Activated T-cell treated with anti-CD3 and anti-CD28 coated beads, Interleukin-2, amount 50 U/mL, for 24 hours (primary cell): ENCODE results near the gene PALM2AKAP2.

Source experiments
- DNase-seq: peaks from one replicate; pipeline ENCODE4 v3.0.0-alpha.2; 2020
- H3K27ac Mint-ChIP-seq: 2 replicates; pipeline ENCODE4 v1.8.0; 2020; ENCODE audit warnings: mild to moderate bottlenecking, mixed read lengths
- H3K27me3 Mint-ChIP-seq: 2 replicates; pipeline ENCODE4 v1.8.0; 2020; ENCODE audit warnings: mixed read lengths
- H3K36me3 Mint-ChIP-seq: 2 replicates; pipeline ENCODE4 v1.8.0; 2020; ENCODE audit warnings: low read depth, mixed read lengths
- H3K4me1 Mint-ChIP-seq: 2 replicates; pipeline ENCODE4 v1.8.0; 2020; ENCODE audit warnings: low read depth, mixed read lengths
- H3K4me3 Mint-ChIP-seq: 2 replicates; pipeline ENCODE4 v1.8.0; 2020; ENCODE audit warnings: mild to moderate bottlenecking, moderate library complexity, mixed read lengths
- H3K9me3 Mint-ChIP-seq: 2 replicates; pipeline ENCODE4 v1.8.0; 2020; ENCODE audit warnings: mixed read lengths

Gene PALM2AKAP2

DNA sequence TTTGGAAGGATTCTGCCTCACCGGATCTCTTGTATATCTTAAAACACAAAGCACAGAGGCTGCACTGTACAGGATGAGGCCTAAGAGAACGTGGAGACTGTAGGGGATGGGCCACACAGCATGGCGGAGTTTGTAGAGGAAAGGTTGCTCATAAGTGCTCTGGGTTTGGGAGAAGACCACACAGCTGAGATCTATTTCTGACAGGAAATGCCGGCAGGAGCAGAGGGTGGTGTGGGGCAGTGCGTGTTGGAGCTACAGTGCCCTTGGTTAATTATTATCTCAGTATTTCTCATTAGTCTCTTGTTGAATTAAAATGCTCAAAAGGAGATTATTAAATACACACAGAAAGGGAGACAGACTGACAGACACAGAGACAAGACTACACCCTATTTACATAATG is 9.6 kb downstream of the PALM2AKAP2 start:
- no peaks in the 10 kb centered on the region for H3K9me3 Mint-ChIP-seq
- no peak for DNase-seq
- H3K27ac Mint-ChIP-seq: no peak overlapping the region
- no peak overlapping the region for H3K4me3 Mint-ChIP-seq
- no peaks in the 10 kb centered on the region for H3K27me3 Mint-ChIP-seq
- H3K36me3 Mint-ChIP-seq: no peaks in the 10 kb centered on the region
- H3K4me1 Mint-ChIP-seq: no peaks in the 10 kb centered on the region

DNA sequence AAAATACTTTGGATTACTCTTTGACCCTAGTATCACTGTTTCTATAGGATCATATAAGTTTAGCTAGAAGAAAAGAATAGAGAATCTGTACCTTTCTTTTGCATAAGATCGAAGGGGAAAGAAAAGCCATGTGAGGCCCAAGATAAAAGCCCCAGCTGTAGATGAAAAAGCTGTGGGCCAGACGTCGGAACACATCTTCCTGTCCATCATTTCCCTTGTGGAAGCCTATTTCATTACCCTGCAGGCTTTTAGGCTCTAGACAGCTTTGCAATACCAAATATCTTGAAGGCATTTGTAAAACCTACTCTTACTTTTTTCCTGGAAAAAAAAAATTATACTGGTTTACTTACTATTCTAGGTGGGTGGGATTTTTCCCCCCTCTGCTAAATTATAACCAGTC is 10.0 kb downstream of the PALM2AKAP2 start:
- Mint-ChIP-seq H3K27ac (no peak overlapping the region), H3K4me3 (no peak overlapping the region), H3K9me3 (no peaks in the 10 kb centered on the region), H3K4me1 (no peaks in the 10 kb centered on the region), H3K36me3 (no peaks in the 10 kb centered on the region), H3K27me3 (no peaks in the 10 kb centered on the region)
- no peak for DNase-seq

DNA sequence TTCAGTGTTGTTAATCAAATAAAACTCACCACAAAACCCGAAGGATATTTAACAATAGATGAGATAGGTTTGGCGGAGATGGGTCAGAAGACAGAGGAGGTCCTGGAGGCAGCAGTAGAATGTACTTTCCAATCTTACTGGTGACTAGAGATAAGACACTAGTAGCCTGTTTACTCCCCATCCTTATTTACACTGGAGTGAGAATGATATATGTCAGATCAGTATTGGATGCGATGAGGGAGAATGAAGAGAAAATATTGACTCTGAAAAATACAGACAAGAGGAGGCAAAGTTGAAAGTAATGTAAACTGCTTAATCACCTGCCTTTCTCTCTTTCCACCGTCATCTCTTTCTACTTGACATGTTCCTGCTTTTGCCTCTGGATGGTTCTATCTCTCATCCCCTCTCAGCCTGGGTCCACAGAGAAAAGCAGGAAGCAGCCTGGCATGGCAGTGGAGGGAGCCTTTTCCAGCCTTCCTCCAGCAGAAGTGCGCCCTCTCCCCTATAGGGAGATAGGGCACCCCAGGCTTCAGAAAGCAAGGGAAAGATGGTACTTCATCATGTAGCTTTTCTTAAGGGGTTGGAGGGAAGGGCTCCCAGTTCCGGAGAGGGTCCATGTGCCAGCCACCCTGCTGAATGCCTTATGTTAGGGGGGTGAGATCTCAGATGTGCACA is 11.1 kb downstream of the PALM2AKAP2 start:
- no peaks in the 10 kb centered on the region for H3K9me3 Mint-ChIP-seq
- H3K4me3 Mint-ChIP-seq: no peak overlapping the region
- no peaks in the 10 kb centered on the region for H3K27me3 Mint-ChIP-seq
- H3K27ac Mint-ChIP-seq: no peak overlapping the region
- H3K4me1 Mint-ChIP-seq: no peaks in the 10 kb centered on the region
- H3K36me3 Mint-ChIP-seq: no peaks in the 10 kb centered on the region
- DNase-seq: no peak

- no peak overlapping the region for H3K27ac Mint-ChIP-seq
- H3K36me3 Mint-ChIP-seq: no peaks in the 10 kb centered on the region
- no peak overlapping the region for H3K4me3 Mint-ChIP-seq
- DNase-seq: no peak
- no peaks in the 10 kb centered on the region for H3K27me3 Mint-ChIP-seq
- H3K4me1 Mint-ChIP-seq: no peaks in the 10 kb centered on the region
- no peaks in the 10 kb centered on the region for H3K9me3 Mint-ChIP-seq
Observed at GRCh38 chr9:109791747-109792146, 11.7 kb downstream of the PALM2AKAP2 start.

- no peaks in the 10 kb centered on the region for H3K27me3 Mint-ChIP-seq
- H3K27ac Mint-ChIP-seq: no peak overlapping the region
- no peaks in the 10 kb centered on the region for H3K4me1 Mint-ChIP-seq
- DNase-seq: no peak
- H3K4me3 Mint-ChIP-seq: no peak overlapping the region
- H3K36me3 Mint-ChIP-seq: no peaks in the 10 kb centered on the region
- no peaks in the 10 kb centered on the region for H3K9me3 Mint-ChIP-seq
Observed at GRCh38 chr9:109792951-109793546, 13.1 kb downstream of the PALM2AKAP2 start.

- no peaks in the 10 kb centered on the region for H3K4me1 Mint-ChIP-seq
- DNase-seq: no peak
- H3K27me3 Mint-ChIP-seq: no peaks in the 10 kb centered on the region
- no peaks in the 10 kb centered on the region for H3K9me3 Mint-ChIP-seq
- no peak overlapping the region for H3K27ac Mint-ChIP-seq
- no peaks in the 10 kb centered on the region for H3K36me3 Mint-ChIP-seq
- H3K4me3 Mint-ChIP-seq: no peak overlapping the region
Observed at GRCh38 chr9:109793921-109794320, 13.9 kb downstream of the PALM2AKAP2 start.

DNA sequence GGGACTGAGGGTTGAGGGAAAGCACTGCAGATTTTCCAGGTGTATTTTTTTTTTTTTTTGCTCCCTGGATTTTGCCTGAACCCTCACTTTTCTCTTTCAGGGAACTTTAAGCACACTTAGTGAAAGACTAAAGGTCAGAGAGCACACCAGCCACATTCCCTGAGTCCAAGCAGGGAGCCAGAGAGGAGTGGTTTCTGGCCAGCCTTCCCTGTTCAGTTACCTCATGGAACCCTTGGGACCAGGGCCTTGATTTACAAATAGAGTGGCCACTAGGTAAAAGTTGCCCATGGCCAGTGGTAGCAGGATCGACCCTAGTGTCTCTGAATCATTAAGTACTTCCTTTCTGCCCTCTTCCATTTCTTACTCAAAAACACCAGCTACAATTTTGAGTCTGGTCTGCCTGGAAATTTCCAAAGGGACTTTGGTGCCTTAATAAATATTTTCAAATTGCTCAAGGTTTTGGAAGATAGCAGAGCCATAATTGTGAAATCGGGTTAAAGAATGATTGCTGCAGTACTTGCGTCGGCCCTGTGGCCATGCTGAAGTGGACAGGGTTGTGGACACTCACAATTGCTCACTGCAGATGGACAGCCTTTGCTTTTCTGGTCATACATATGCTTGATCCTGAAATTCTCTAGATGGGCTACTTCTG is 14.5 kb downstream of the PALM2AKAP2 start:
- H3K27me3 Mint-ChIP-seq: no peaks in the 10 kb centered on the region
- H3K36me3 Mint-ChIP-seq: no peaks in the 10 kb centered on the region
- DNase-seq: no peak
- H3K27ac Mint-ChIP-seq: no peak overlapping the region
- H3K4me3 Mint-ChIP-seq: no peak overlapping the region
- no peaks in the 10 kb centered on the region for H3K4me1 Mint-ChIP-seq
- H3K9me3 Mint-ChIP-seq: no peaks in the 10 kb centered on the region

- H3K27ac Mint-ChIP-seq: no peak overlapping the region
- no peaks in the 10 kb centered on the region for H3K36me3 Mint-ChIP-seq
- H3K9me3 Mint-ChIP-seq: no peaks in the 10 kb centered on the region
- no peak for DNase-seq
- H3K4me3 Mint-ChIP-seq: no peak overlapping the region
- H3K4me1 Mint-ChIP-seq: no peaks in the 10 kb centered on the region
- no peaks in the 10 kb centered on the region for H3K27me3 Mint-ChIP-seq
Observed at GRCh38 chr9:109795613-109796012, 15.6 kb downstream of the PALM2AKAP2 start.

- no peak for DNase-seq
- Mint-ChIP-seq H3K9me3 (no peaks in the 10 kb centered on the region), H3K4me3 (no peak overlapping the region), H3K36me3 (no peaks in the 10 kb centered on the region), H3K27me3 (no peaks in the 10 kb centered on the region), H3K27ac (no peak overlapping the region), H3K4me1 (no peaks in the 10 kb centered on the region)
Observed at GRCh38 chr9:109796078-109796477, 16.1 kb downstream of the PALM2AKAP2 start.

- no peak overlapping the region for H3K27ac Mint-ChIP-seq
- H3K4me1 Mint-ChIP-seq: no peaks in the 10 kb centered on the region
- H3K27me3 Mint-ChIP-seq: no peaks in the 10 kb centered on the region
- no peaks in the 10 kb centered on the region for H3K9me3 Mint-ChIP-seq
- no peak for DNase-seq
- no peaks in the 10 kb centered on the region for H3K36me3 Mint-ChIP-seq
- H3K4me3 Mint-ChIP-seq: no peak overlapping the region
Observed at GRCh38 chr9:109797006-109797405, 17.0 kb downstream of the PALM2AKAP2 start.

DNA sequence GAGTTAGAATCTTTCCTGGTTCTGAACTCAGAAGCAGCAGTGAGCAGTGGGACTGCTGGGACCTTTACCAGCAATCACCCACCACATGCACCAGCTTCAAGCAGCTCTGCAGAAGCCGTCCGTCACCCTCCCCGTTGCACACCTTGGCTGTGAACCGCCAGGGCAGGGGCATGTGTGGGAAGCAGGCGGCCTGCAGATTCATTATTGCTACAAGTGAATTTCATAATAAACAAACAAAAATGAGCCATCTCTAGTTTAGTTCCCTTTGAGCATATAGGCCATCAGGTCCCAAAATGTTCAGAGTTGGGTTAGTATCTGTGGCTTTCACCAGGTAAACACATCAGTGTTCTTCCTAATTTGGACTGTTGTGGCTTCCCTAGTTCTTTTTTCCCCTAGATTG is 17.5 kb downstream of the PALM2AKAP2 start:
- no peaks in the 10 kb centered on the region for H3K36me3 Mint-ChIP-seq
- H3K9me3 Mint-ChIP-seq: no peaks in the 10 kb centered on the region
- H3K4me3 Mint-ChIP-seq: no peak overlapping the region
- no peak for DNase-seq
- H3K27ac Mint-ChIP-seq: no peak overlapping the region
- no peaks in the 10 kb centered on the region for H3K27me3 Mint-ChIP-seq
- H3K4me1 Mint-ChIP-seq: no peaks in the 10 kb centered on the region

- H3K27ac Mint-ChIP-seq: no peak overlapping the region
- DNase-seq: no peak
- H3K9me3 Mint-ChIP-seq: no peaks in the 10 kb centered on the region
- no peaks in the 10 kb centered on the region for H3K4me1 Mint-ChIP-seq
- no peaks in the 10 kb centered on the region for H3K27me3 Mint-ChIP-seq
- no peak overlapping the region for H3K4me3 Mint-ChIP-seq
- H3K36me3 Mint-ChIP-seq: no peaks in the 10 kb centered on the region
Observed at GRCh38 chr9:109799141-109799540, 19.1 kb downstream of the PALM2AKAP2 start.

GRCh38 chr9:109799792-109800191 is 19.8 kb downstream of the PALM2AKAP2 start:
- Mint-ChIP-seq H3K9me3 (no peaks in the 10 kb centered on the region), H3K4me1 (no peaks in the 10 kb centered on the region), H3K4me3 (no peak overlapping the region), H3K27me3 (no peaks in the 10 kb centered on the region), H3K27ac (no peak overlapping the region), H3K36me3 (no peaks in the 10 kb centered on the region)
- DNase-seq: no peak

DNA sequence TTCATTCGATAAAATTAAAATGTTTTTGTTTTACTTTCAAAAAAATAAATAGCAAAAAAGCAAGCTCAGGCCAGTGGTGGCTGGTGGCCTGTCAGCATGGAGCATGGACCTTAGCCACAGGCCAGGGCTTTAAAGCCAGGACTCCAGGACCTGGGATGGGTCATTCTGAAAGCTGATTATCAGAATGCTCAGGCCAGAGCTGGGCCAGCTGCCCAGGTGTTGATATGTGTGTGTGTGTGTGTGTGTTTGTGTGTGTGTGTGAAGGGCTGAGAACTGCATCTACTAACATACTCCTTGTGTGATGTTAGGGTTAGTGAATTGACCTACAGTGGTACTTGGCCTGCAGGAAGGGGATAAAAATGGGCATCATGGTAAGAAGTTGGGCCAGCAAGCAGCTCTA is 21.5 kb downstream of the PALM2AKAP2 start:
- Mint-ChIP-seq H3K27ac (no peak overlapping the region), H3K27me3 (no peaks in the 10 kb centered on the region), H3K4me3 (no peak overlapping the region)

DNA sequence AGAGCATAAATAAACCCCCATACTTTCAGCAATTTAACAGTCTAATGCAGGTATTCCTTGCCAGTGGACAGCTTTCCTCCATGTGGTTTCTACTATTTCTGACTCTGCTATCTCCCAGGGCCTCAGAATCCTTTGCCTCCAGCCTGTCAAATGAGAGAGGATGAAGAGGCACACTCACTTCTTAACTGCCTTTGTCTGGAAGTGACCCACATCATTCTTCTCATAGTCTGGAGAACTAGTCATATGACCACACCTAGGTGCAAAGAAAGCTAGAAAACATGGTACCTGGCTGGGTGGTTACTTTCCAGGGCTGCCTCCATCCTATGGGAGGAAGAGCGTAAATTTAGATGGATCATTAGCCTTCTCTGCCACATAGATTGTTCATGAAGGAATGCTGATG is 22.5 kb downstream of the PALM2AKAP2 start:
- H3K4me3 Mint-ChIP-seq: no peak overlapping the region
- no peak for DNase-seq
- no peaks in the 10 kb centered on the region for H3K36me3 Mint-ChIP-seq
- H3K27ac Mint-ChIP-seq: no peak overlapping the region
- H3K27me3 Mint-ChIP-seq: no peaks in the 10 kb centered on the region
- H3K9me3 Mint-ChIP-seq: no peaks in the 10 kb centered on the region
- H3K4me1 Mint-ChIP-seq: no peaks in the 10 kb centered on the region

More for the DNA sequence above, 21.5 kb downstream of the PALM2AKAP2 start:
- Mint-ChIP-seq H3K36me3 (no peaks in the 10 kb centered on the region), H3K9me3 (no peaks in the 10 kb centered on the region), H3K4me1 (no peaks in the 10 kb centered on the region)
- DNase-seq: no peak
